Suprapubic skin (tissue), 4 donors: ENCODE data around the gene TGM6. TPM values are rescaled to one million over a fixed set of nuclear protein-coding genes. Genes with fewer than 3 reads are reported as not detected.
A peak's percentile ranks its signal among the peaks of the same experiment; 100 is the strongest.

ENCODE experiments used
- DNase-seq, 2 donors: peaks; one replicate each; pipeline ENCODE4 v3.0.0-alpha.2; 2019; ENCODE audit warnings: low spot score in 2 of 2
- H3K27ac ChIP-seq: fragments of 200-600 bp; sonication (generic); one replicate; pipeline ENCODE4 v1.5.1; 2019
- H3K27me3 ChIP-seq: fragments of 200-600 bp; sonication (generic); one replicate; pipeline ENCODE4 v1.5.1; 2019
- H3K36me3 ChIP-seq: fragments of 200-600 bp; sonication (generic); one replicate; pipeline ENCODE4 v1.5.1; 2019
- H3K4me1 ChIP-seq: fragments of 200-600 bp; sonication (generic); one replicate; pipeline ENCODE4 v1.5.1; 2019
- H3K4me3 ChIP-seq: fragments of 200-600 bp; sonication (generic); one replicate; pipeline ENCODE4 v1.5.1; 2019; ENCODE audit warnings: mild to moderate bottlenecking
- H3K9me3 ChIP-seq: fragments of 200-600 bp; sonication (generic); one replicate; pipeline ENCODE4 v1.5.1; 2019
- CTCF ChIP-seq, 2 donors: fragments of 200-600 bp in 1 of 2; fragments of 450-650 bp in 1 of 2; sonication (generic) in 1 of 2; IDR thresholded peaks; one replicate each; pipeline ENCODE4 v1.5.1; 2016 to 2019; ENCODE audit warnings: antibody characterized with exemption in 2 of 2, mild to moderate bottlenecking in 1 of 2, moderate library complexity in 1 of 2
- EP300 ChIP-seq: sonication (generic); formaldehyde crosslinking; IDR thresholded peaks from one replicate; pipeline ENCODE4 v1.6.1; 2017; ENCODE audit warnings: antibody characterized with exemption
- POLR2A ChIP-seq, 2 donors: fragments of 450-650 bp; IDR thresholded peaks; one replicate each; pipeline ENCODE4 v1.6.1; 2017; ENCODE audit warnings: antibody characterized with exemption in 2 of 2, mild to moderate bottlenecking in 2 of 2, moderate library complexity in 2 of 2
- POLR2AphosphoS5 ChIP-seq, 3 donors: sonication (generic); formaldehyde crosslinking; IDR thresholded peaks; one replicate each; pipeline ENCODE4 v1.6.1; 2017; ENCODE audit warnings: antibody characterized with exemption in 3 of 3
- WGBS: methylation state at CpG from one replicate; pipeline ENCODE4 v1.1.5; 2018; 5-methylcytosine and 5-hydroxymethylcytosine counted together
- total RNA-seq, 4 donors: library from RNA; depleted of rRNA; stranded (reverse); fragments of >200 nt; gene quantifications; one replicate each; pipeline ENCODE4 v1.1.0, GENCODE V29; 2016

Gene TGM6
- total RNA-seq, 4 donors from 2014 or later: 0.32 to 1.4 (median 0.78) TPM

- no peaks in the 10 kb centered on the region for H3K9me3 ChIP-seq
Observed at GRCh38 chr20:2449386-2449785, 68.7 kb downstream of the TGM6 start.

GRCh38 chr20:2451422-2451821 lies 70.7 kb downstream of the TGM6 start:
- TF ChIP-seq POLR2AphosphoS5 (IDR thresholded peaks at IDR 0.05) (no peak), POLR2A (IDR thresholded peaks at IDR 0.05) (no peak), CTCF (IDR thresholded peaks at IDR 0.05) (no peak), EP300 (no peak)
- H3K9me3 ChIP-seq: no peaks in the 10 kb centered on the region
- H3K27ac ChIP-seq: peak overlapping the region; percentile 54
- 37% methylated on average over 5 of the region's 5 CpGs for WGBS
- H3K4me1 ChIP-seq: peaks cover 17% of the 10 kb centered on the region
- no peaks in the 10 kb centered on the region for H3K36me3 ChIP-seq
- H3K4me3 ChIP-seq: no peak overlapping the region
- DNase-seq: no peak
- no peaks in the 10 kb centered on the region for H3K27me3 ChIP-seq

More at GRCh38 chr20:2449386-2449785, 68.7 kb downstream of the TGM6 start:
- Histone ChIP-seq H3K4me1 (peaks cover 17% of the 10 kb centered on the region), H3K4me3 (no peak overlapping the region), H3K27me3 (no peaks in the 10 kb centered on the region), H3K27ac (no peak overlapping the region), H3K36me3 (no peaks in the 10 kb centered on the region)
- WGBS: 80% methylated on average over 1 of the region's 1 CpG
- no peak for DNase-seq
- no peak for TF ChIP-seq CTCF (IDR thresholded peaks at IDR 0.05)
- no peak for TF ChIP-seq POLR2A (IDR thresholded peaks at IDR 0.05)
- TF ChIP-seq POLR2AphosphoS5 (IDR thresholded peaks at IDR 0.05): no peak
- TF ChIP-seq EP300: no peak

- H3K36me3 ChIP-seq: no peaks in the 10 kb centered on the region
- DNase-seq: peak in 1 of 2 donors; percentile 80
- TF ChIP-seq CTCF (IDR thresholded peaks at IDR 0.05) (peak; percentile 80 to 89), EP300 (no peak), POLR2A (IDR thresholded peaks at IDR 0.05) (no peak), POLR2AphosphoS5 (IDR thresholded peaks at IDR 0.05) (peak in 1 of 3 donors; percentile 16)
- peaks cover 17% of the 10 kb centered on the region for H3K4me1 ChIP-seq
- WGBS: 41% methylated on average over 7 of the region's 8 CpGs
- no peaks in the 10 kb centered on the region for H3K27me3 ChIP-seq
- H3K9me3 ChIP-seq: no peaks in the 10 kb centered on the region
- no peak overlapping the region for H3K4me3 ChIP-seq
- H3K27ac ChIP-seq: peak overlapping the region; percentile 54
Observed at GRCh38 chr20:2451939-2452732, 71.4 kb downstream of the TGM6 start.

- peaks cover 2% of the 10 kb centered on the region for H3K36me3 ChIP-seq
- peaks cover 17% of the 10 kb centered on the region for H3K4me1 ChIP-seq
- H3K4me3 ChIP-seq: no peak overlapping the region
- no peak for TF ChIP-seq EP300
- no peak for TF ChIP-seq CTCF (IDR thresholded peaks at IDR 0.05)
- TF ChIP-seq POLR2A (IDR thresholded peaks at IDR 0.05): no peak
- no peak for TF ChIP-seq POLR2AphosphoS5 (IDR thresholded peaks at IDR 0.05)
- no peak for DNase-seq
- H3K27me3 ChIP-seq: no peaks in the 10 kb centered on the region
- no peak overlapping the region for H3K27ac ChIP-seq
- no peaks in the 10 kb centered on the region for H3K9me3 ChIP-seq
- 93% methylated on average over 3 of the region's 3 CpGs for WGBS
Observed at GRCh38 chr20:2453792-2454191, 73.1 kb downstream of the TGM6 start.

- 74% methylated on average over 2 of the region's 2 CpGs for WGBS
- peaks cover 18% of the 10 kb centered on the region for H3K36me3 ChIP-seq
- no peak overlapping the region for H3K27ac ChIP-seq
- DNase-seq: no peak
- no peak overlapping the region for H3K4me3 ChIP-seq
- H3K4me1 ChIP-seq: peaks cover 17% of the 10 kb centered on the region
- no peaks in the 10 kb centered on the region for H3K9me3 ChIP-seq
- TF ChIP-seq EP300: no peak
- TF ChIP-seq POLR2A (IDR thresholded peaks at IDR 0.05): no peak
- no peak for TF ChIP-seq POLR2AphosphoS5 (IDR thresholded peaks at IDR 0.05)
- no peak for TF ChIP-seq CTCF (IDR thresholded peaks at IDR 0.05)
- H3K27me3 ChIP-seq: no peaks in the 10 kb centered on the region
Observed at GRCh38 chr20:2455771-2456497, 75.2 kb downstream of the TGM6 start.
